ENCODE data around the gene ZGLP1.
A peak's percentile ranks its signal among the peaks of the same experiment; 100 is the strongest.

Gene ZGLP1

GRCh38 chr19:10333758-10334587, 24.4 kb upstream of the ZGLP1 start:
- DNase-seq (no peak), ATAC-seq (replicated peaks) (peak; percentile 6 to 20)
- H3K4me3 Mint-ChIP-seq = peak overlapping the region; percentile 95 to 98
- H3K27me3 Mint-ChIP-seq = no peaks in the 10 kb centered on the region
- no peaks in the 10 kb centered on the region for H3K9me3 Mint-ChIP-seq
- peaks cover 34 to 50% of the 10 kb centered on the region in 2 donors for H3K36me3 Mint-ChIP-seq
- peak overlapping the region; percentile 99 for H3K27ac Mint-ChIP-seq
- H3K4me1 Mint-ChIP-seq = peaks cover 28 to 56% of the 10 kb centered on the region in 2 donors

- Mint-ChIP-seq H3K27me3 (no peaks in the 10 kb centered on the region), H3K27ac (peak within 1 kb of the TSS; percentile 99), H3K4me1 (peaks cover 21 to 48% of the 10 kb centered on the region in 2 donors), H3K4me3 (peak within 1 kb of the TSS; percentile 95 to 98), H3K9me3 (no peaks in the 10 kb centered on the region), H3K36me3 (peaks cover 40 to 43% of the 10 kb centered on the region in 2 donors)
- peak; percentile 95 to 96 for ATAC-seq (replicated peaks)
- DNase-seq = peak; percentile 93
Observed at GRCh38 chr19:10332965-10333757, 23.5 kb upstream of the ZGLP1 start, which contains the start of gene RAVER1. RAVER1 (minus strand) TSS chr19:10333529; CDS start chr19:10333507, 22 bp downstream.

- peaks cover 24 to 45% of the 10 kb centered on the region in 2 donors for H3K4me1 Mint-ChIP-seq
- peak overlapping the region; percentile 99 for H3K27ac Mint-ChIP-seq
- peak overlapping the region; percentile 95 to 98 for H3K4me3 Mint-ChIP-seq
- ATAC-seq (replicated peaks) = no peak
- peaks cover 44 to 49% of the 10 kb centered on the region in 2 donors for H3K36me3 Mint-ChIP-seq
- DNase-seq = no peak
- no peaks in the 10 kb centered on the region for H3K9me3 Mint-ChIP-seq
- H3K27me3 Mint-ChIP-seq = no peaks in the 10 kb centered on the region
Observed at GRCh38 chr19:10332158-10332964, 22.7 kb upstream of the ZGLP1 start.

GRCh38 chr19:10329555-10329954, 19.9 kb upstream of the ZGLP1 start:
- ATAC-seq (replicated peaks) = no peak

GRCh38 chr19:10328558-10329429, 19.2 kb upstream of the ZGLP1 start:
- no peak overlapping the region for H3K4me3 Mint-ChIP-seq
- no peaks in the 10 kb centered on the region for H3K9me3 Mint-ChIP-seq
- ATAC-seq (replicated peaks) = no peak
- peaks cover 36 to 43% of the 10 kb centered on the region in 2 donors for H3K36me3 Mint-ChIP-seq
- H3K27me3 Mint-ChIP-seq = no peaks in the 10 kb centered on the region
- DNase-seq = no peak
- no peak overlapping the region for H3K27ac Mint-ChIP-seq
- H3K4me1 Mint-ChIP-seq = peaks cover 18 to 25% of the 10 kb centered on the region in 2 donors

More at GRCh38 chr19:10329555-10329954, 19.9 kb upstream of the ZGLP1 start:
- Mint-ChIP-seq H3K27me3 (no peaks in the 10 kb centered on the region), H3K9me3 (no peaks in the 10 kb centered on the region), H3K27ac (peak overlapping the region; percentile 51), H3K36me3 (peaks cover 36 to 43% of the 10 kb centered on the region in 2 donors), H3K4me3 (no peak overlapping the region), H3K4me1 (peaks cover 22 to 33% of the 10 kb centered on the region in 2 donors)
- no peak for DNase-seq

GRCh38 chr19:10327793-10328192, 18.2 kb upstream of the ZGLP1 start:
- H3K27me3 Mint-ChIP-seq = no peaks in the 10 kb centered on the region
- peaks cover 30 to 39% of the 10 kb centered on the region in 2 donors for H3K36me3 Mint-ChIP-seq
- no peak overlapping the region for H3K4me3 Mint-ChIP-seq
- H3K27ac Mint-ChIP-seq = no peak overlapping the region
- peaks cover 12 to 16% of the 10 kb centered on the region in 2 donors for H3K4me1 Mint-ChIP-seq
- ATAC-seq (replicated peaks) (no peak), DNase-seq (no peak)
- no peaks in the 10 kb centered on the region for H3K9me3 Mint-ChIP-seq

GRCh38 chr19:10325732-10326131, 16.1 kb upstream of the ZGLP1 start:
- ATAC-seq (replicated peaks) (no peak), DNase-seq (no peak)
- H3K27ac Mint-ChIP-seq = no peak overlapping the region
- H3K4me3 Mint-ChIP-seq = no peak overlapping the region
- H3K36me3 Mint-ChIP-seq = peaks cover 30 to 44% of the 10 kb centered on the region in 2 donors
- no peaks in the 10 kb centered on the region for H3K27me3 Mint-ChIP-seq
- H3K9me3 Mint-ChIP-seq = no peaks in the 10 kb centered on the region
- peaks cover 6 to 11% of the 10 kb centered on the region in 2 donors for H3K4me1 Mint-ChIP-seq

GRCh38 chr19:10321874-10322835, 12.5 kb upstream of the ZGLP1 start:
- Mint-ChIP-seq H3K9me3 (no peaks in the 10 kb centered on the region), H3K4me3 (no peak overlapping the region), H3K27ac (peak overlapping the region; percentile 79), H3K27me3 (no peaks in the 10 kb centered on the region), H3K36me3 (peaks cover 18 to 40% of the 10 kb centered on the region in 2 donors), H3K4me1 (peaks cover 3 to 6% of the 10 kb centered on the region in 2 donors)
- no peak for DNase-seq
- ATAC-seq (replicated peaks) = no peak

- ATAC-seq (replicated peaks) = no peak
- DNase-seq = no peak
- H3K4me3 Mint-ChIP-seq = no peak overlapping the region
- no peak overlapping the region for H3K27ac Mint-ChIP-seq
- H3K36me3 Mint-ChIP-seq = peaks cover 22 to 45% of the 10 kb centered on the region in 2 donors
- peaks cover 5 to 9% of the 10 kb centered on the region in 2 donors for H3K4me1 Mint-ChIP-seq
- no peaks in the 10 kb centered on the region for H3K9me3 Mint-ChIP-seq
- no peaks in the 10 kb centered on the region for H3K27me3 Mint-ChIP-seq
Observed at GRCh38 chr19:10321417-10321797, 11.8 kb upstream of the ZGLP1 start.

- Mint-ChIP-seq H3K27me3 (no peaks in the 10 kb centered on the region), H3K27ac (no peak overlapping the region), H3K9me3 (no peaks in the 10 kb centered on the region), H3K4me3 (no peak overlapping the region), H3K4me1 (peaks cover 11 to 15% of the 10 kb centered on the region in 2 donors), H3K36me3 (peaks cover 26 to 50% of the 10 kb centered on the region in 2 donors)
- ATAC-seq (replicated peaks) = no peak
- DNase-seq = no peak
Observed at GRCh38 chr19:10320602-10321416, 11.2 kb upstream of the ZGLP1 start.

- ATAC-seq (replicated peaks) = no peak
- no peak overlapping the region for H3K4me3 Mint-ChIP-seq
- H3K9me3 Mint-ChIP-seq = no peaks in the 10 kb centered on the region
- H3K27me3 Mint-ChIP-seq = no peaks in the 10 kb centered on the region
- H3K27ac Mint-ChIP-seq = peak overlapping the region; percentile 51
- no peak for DNase-seq
- peaks cover 25 to 47% of the 10 kb centered on the region in 2 donors for H3K36me3 Mint-ChIP-seq
- peaks cover 22 to 30% of the 10 kb centered on the region in 2 donors for H3K4me1 Mint-ChIP-seq
Observed at GRCh38 chr19:10318807-10319682, 9.4 kb upstream of the ZGLP1 start.
